ENCODE data around the gene CIBAR2. TPM values are rescaled to one million over a fixed set of nuclear protein-coding genes. Genes with fewer than 3 reads are reported as not detected.

CIBAR2 gene
- total RNA-seq = not detected

DNA sequence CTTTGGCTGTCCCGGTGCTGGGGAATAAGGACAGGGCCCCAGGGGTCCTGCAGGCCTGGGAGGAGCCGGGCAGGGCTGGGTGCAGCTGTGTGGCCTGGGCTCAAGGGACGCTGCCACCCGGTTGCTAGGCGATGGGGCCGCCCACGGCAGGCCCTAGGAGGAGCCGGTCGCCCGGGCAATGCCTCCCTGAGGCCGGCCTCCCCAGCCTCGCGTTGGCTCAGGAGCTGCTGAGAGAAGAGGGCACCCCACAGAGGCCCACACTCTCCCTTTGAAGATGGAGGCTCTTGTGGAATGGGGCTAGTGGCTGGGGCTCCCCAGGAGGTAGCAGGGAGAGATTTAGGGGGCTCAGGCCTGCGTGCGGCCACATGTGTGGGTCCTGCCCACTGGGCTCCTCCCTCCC is at the start of gene CIBAR2:
TSS of gene CIBAR2 (minus strand) at position 109 of the 400 bp plus-strand sequence. CDS start 120 bp downstream, outside the sequence.
- no peaks in the 10 kb centered on the region for H3K36me3 Mint-ChIP-seq (ENCODE audit: low read depth)
- no peak within 1 kb of the TSS for H3K27ac Mint-ChIP-seq
- ChIA-PET CTCF (interaction anchor here (0.6 to 1.8 kb wide), 7 partner anchors 8 to 205 kb away, joined by 3 to 5 read pairs (median 3); no protein-coding TSS in a partner anchor), POLR2A (no interaction called here)
- DNase-seq = no peak
- H3K4me3 Mint-ChIP-seq = no peak within 1 kb of the TSS
- H3K9me3 Mint-ChIP-seq (ENCODE audit: low read depth) = no peaks in the 10 kb centered on the region
- no peaks in the 10 kb centered on the region for H3K27me3 Mint-ChIP-seq
- intact Hi-C loops (cut with DNase I, micrococcal nuclease) = loop anchor here (10.0 kb wide), 2 partner anchors 132 to 502 kb away; partner anchors contain the start of gene GSE1 (in 1 of the 2)
- H3K4me1 Mint-ChIP-seq = peaks cover 7% of the 10 kb centered on the region
- no peak for ATAC-seq

DNA sequence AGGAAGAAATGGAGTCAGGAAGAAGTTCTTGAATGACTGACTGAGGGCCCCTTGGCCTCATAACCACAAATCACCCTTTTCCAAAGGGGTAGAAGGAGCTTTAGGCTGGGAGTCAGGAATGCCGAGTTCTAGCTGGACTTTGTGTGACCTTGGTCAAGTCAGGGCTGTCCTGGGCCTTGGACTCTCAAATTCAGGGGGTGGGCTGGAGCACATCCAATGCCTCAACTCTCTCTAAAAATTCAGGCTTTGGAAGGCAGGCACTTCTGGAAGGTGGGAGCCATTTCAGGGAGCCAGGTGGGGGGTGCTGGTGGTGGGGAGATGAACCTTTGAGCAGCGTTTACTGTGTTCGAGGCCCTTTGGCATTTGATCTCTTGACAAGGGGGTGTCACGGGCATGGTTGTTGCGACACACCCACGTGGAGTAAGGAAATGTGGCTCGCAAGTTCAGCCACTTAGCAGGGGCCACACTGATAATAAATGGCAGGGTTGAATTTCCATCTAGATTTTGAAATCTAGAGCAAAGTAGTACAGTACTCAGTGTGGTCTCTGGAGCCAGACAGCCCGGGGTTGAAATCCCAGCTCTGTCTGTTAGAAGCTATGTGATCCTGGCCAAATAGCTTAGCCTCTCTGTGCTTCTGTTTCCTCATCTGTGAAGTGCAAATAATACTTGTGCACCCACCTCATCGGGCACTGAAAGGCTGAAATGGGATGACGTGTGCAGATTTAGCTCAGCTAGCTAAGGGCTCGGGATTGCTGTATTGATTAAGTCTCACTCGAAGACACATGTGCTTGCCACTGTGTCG is 47.1 kb upstream of the CIBAR2 start:
- H3K4me3 Mint-ChIP-seq = no peak overlapping the region
- intact Hi-C loops (cut with DNase I, micrococcal nuclease) = no loop called here
- H3K27ac Mint-ChIP-seq = no peak overlapping the region
- no peaks in the 10 kb centered on the region for H3K9me3 Mint-ChIP-seq (ENCODE audit: low read depth)
- H3K27me3 Mint-ChIP-seq = no peaks in the 10 kb centered on the region
- no peak for DNase-seq
- no peaks in the 10 kb centered on the region for H3K36me3 Mint-ChIP-seq (ENCODE audit: low read depth)
- no peak for ATAC-seq
- H3K4me1 Mint-ChIP-seq = peaks cover 15% of the 10 kb centered on the region
- ChIA-PET POLR2A (no interaction called here), CTCF (interaction anchor here (0.6 to 2.2 kb wide), 5 partner anchors 11 to 579 kb away, joined by 3 to 7 read pairs (median 4); no protein-coding TSS in a partner anchor)

DNA sequence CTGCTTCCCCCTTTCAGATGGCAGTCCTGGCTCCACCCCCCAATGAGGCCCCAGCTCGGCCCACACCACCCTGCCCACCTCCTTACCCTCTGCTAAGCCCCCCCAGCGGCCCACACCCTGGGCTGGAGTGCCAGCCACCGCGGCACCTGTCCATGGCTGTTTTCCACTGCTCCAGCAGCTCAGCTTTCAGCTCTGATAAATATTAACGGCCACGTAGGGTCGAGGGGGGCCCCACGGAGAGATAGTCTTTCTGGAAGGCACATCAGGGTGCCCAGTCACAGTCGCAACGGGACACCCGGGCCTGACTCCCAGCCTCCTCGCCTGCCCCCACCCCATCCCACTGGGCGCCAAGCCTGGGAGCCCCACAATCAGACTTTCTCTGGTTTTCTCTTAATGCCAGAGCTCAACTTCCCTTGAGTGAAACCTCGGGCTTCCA is 46.5 kb upstream of the CIBAR2 start:
- no peak overlapping the region for H3K4me3 Mint-ChIP-seq
- H3K27ac Mint-ChIP-seq = no peak overlapping the region
- ChIA-PET CTCF (interaction anchor here (0.6 to 2.2 kb wide), 4 partner anchors 10 to 578 kb away, joined by 3 to 7 read pairs (median 4); no protein-coding TSS in a partner anchor), POLR2A (no interaction called here)
- intact Hi-C loops (cut with DNase I, micrococcal nuclease) = no loop called here
- no peaks in the 10 kb centered on the region for H3K9me3 Mint-ChIP-seq (ENCODE audit: low read depth)
- H3K27me3 Mint-ChIP-seq = no peaks in the 10 kb centered on the region
- DNase-seq = no peak
- no peaks in the 10 kb centered on the region for H3K36me3 Mint-ChIP-seq (ENCODE audit: low read depth)
- peaks cover 15% of the 10 kb centered on the region for H3K4me1 Mint-ChIP-seq
- no peak for ATAC-seq

DNA sequence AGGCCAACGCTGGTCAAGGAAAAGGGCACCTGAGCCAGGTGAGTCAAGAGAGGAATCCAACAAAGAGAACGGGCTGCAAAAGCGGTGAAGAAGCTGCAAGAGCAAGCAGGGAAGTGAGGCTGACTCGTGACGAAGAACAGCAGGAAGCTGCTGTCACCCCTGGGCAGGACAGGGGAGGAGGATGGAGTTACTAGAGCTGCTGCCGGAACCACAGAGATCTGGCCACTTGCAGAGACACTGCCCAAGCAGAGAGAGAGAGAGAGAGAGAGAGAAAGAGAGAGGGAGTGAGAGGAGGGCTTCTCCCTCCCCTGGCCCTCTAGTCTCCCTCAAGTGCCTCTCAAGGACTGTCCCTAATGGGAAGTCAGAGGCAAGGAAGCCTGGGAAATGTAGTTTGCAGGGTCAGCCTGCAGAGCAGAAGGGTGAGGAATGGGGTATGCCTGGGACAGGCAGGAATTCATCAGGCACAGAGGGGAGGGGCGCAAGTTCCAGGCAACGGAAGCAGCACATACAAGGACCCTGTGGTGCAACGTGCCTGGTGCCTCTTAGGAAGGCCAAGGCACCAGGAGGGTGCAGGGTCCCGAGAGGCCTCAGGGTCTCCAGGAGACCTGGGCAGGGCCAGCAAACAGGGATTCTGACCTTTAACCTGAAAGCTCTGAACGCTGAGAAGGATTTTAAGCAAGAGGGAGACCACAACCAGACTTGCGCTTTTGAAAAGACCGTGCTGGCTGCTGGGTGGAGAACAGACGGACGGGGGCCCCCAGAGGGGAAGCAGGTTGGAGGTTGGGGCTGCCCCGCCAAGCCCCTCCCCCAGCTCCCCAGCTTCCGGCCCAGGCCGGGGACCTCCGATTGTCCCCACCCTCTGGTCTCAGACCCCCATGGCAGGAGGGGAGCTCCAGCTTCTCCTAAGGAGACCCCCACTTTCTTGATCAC is 45.8 kb upstream of the CIBAR2 start:
- Mint-ChIP-seq H3K27me3 (no peaks in the 10 kb centered on the region), H3K4me3 (peak overlapping the region; percentile 53), H3K27ac (peak overlapping the region; percentile 82), H3K4me1 (peaks cover 15% of the 10 kb centered on the region), H3K36me3 (ENCODE audit: low read depth) (no peaks in the 10 kb centered on the region), H3K9me3 (ENCODE audit: low read depth) (no peaks in the 10 kb centered on the region)
- POLR2A ChIA-PET = no interaction called here
- ATAC-seq (peak; percentile 87), DNase-seq (peak; percentile 54)
- intact Hi-C loops (cut with DNase I, micrococcal nuclease) = no loop called here
- CTCF ChIA-PET = interaction anchor here (1.8 to 2.2 kb wide), 3 partner anchors 10 to 172 kb away, joined by 4 to 7 read pairs (median 5); no protein-coding TSS in a partner anchor

DNA sequence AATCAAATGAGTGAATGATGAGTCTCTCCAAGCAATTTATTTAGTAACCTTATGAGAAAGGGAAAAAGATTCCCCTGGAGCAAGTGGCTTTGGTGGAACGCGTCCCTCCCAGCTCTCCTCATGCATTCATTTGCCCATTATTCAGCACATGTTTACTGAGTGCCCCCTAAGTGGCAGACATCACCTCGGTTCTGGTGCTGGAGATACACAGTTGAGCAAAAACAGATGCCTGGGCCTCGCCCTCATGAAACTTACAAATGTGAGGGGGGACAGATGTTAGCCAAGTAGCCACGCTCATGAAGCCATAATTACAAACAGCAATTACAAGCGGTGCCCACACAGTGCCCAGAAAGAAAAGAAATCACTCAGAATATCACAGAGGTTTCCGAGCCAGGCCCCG is 45.1 kb upstream of the CIBAR2 start:
- Mint-ChIP-seq H3K36me3 (ENCODE audit: low read depth) (no peaks in the 10 kb centered on the region), H3K27me3 (no peaks in the 10 kb centered on the region), H3K9me3 (ENCODE audit: low read depth) (no peaks in the 10 kb centered on the region), H3K27ac (peak overlapping the region; percentile 82), H3K4me1 (peaks cover 15% of the 10 kb centered on the region), H3K4me3 (peak overlapping the region; percentile 53)
- ATAC-seq (peak; percentile 21), DNase-seq (no peak)
- POLR2A ChIA-PET = no interaction called here
- intact Hi-C loops (cut with DNase I, micrococcal nuclease) = no loop called here
- CTCF ChIA-PET = no interaction called here

DNA sequence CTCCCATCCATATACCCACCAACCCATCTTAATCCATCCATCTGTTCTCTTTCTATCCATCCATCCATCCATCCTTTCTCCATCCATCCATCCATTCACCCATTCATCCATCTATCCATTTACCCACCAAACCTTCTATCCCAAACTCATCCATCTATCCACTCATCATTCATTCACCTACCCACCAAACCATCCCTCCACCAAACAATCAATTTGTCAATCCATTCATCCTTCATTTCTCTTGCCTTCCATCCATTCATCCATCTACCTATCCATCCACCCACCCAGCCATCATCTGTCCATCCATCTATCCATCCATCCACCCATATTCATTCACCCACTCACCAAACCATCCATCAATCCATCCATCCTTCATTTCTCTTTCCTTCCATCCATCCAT is 44.6 kb upstream of the CIBAR2 start:
- DNase-seq (no peak), ATAC-seq (no peak)
- intact Hi-C loops (cut with DNase I, micrococcal nuclease) = no loop called here
- H3K4me3 Mint-ChIP-seq = no peak overlapping the region
- no peaks in the 10 kb centered on the region for H3K9me3 Mint-ChIP-seq (ENCODE audit: low read depth)
- H3K27ac Mint-ChIP-seq = no peak overlapping the region
- H3K27me3 Mint-ChIP-seq = no peaks in the 10 kb centered on the region
- ChIA-PET CTCF (no interaction called here), POLR2A (no interaction called here)
- H3K36me3 Mint-ChIP-seq (ENCODE audit: low read depth) = no peaks in the 10 kb centered on the region
- peaks cover 15% of the 10 kb centered on the region for H3K4me1 Mint-ChIP-seq

DNA sequence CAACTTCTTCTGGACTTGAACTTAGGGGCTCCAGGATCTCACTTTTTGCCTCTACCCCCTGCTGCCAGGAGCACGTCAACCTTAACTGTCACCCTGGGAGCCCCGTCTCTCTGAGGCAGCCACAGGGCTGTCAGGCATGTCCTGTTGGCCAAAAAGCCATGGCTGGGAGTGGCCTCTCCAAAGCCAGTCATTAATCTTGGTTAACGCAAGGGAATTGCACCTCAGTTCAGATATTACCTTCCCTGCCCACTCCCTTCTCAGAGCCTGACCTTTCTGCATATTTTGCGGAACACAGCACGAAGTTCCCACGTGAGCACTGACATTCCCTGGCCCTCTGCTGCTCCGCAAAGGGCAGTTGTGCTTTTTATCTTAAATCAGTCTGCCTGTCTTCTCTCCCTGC is 44.2 kb upstream of the CIBAR2 start:
- no peak for DNase-seq
- peaks cover 15% of the 10 kb centered on the region for H3K4me1 Mint-ChIP-seq
- H3K9me3 Mint-ChIP-seq (ENCODE audit: low read depth) = no peaks in the 10 kb centered on the region
- ChIA-PET POLR2A (no interaction called here), CTCF (no interaction called here)
- H3K36me3 Mint-ChIP-seq (ENCODE audit: low read depth) = no peaks in the 10 kb centered on the region
- intact Hi-C loops (cut with DNase I, micrococcal nuclease) = no loop called here
- no peaks in the 10 kb centered on the region for H3K27me3 Mint-ChIP-seq
- H3K4me3 Mint-ChIP-seq = no peak overlapping the region
- no peak for ATAC-seq
- H3K27ac Mint-ChIP-seq = no peak overlapping the region

DNA sequence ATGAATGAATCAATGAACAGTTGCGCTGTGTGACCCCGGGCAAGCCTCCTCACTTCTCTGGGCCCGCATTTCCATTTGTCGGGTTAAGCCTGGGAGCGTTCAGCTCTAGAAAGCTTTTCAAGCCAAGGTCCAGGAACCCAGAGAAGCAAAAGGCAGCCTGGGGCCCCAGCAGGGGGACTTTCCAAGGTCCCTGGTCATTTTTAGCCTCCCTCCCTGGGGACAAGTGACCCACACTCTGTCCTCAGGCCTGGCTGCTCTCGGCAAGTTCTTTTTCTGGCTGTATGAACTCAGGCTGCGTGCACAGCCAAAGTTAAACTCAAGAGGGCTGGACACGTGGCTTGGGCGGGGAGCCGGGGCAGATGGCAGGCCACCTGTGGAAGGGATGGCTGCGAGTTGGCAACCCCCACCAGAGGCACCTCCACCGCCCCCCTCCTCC is 41.4 kb upstream of the CIBAR2 start:
- Mint-ChIP-seq H3K4me1 (peaks cover 15% of the 10 kb centered on the region), H3K4me3 (no peak overlapping the region), H3K36me3 (ENCODE audit: low read depth) (no peaks in the 10 kb centered on the region), H3K27me3 (no peaks in the 10 kb centered on the region), H3K27ac (no peak overlapping the region), H3K9me3 (ENCODE audit: low read depth) (no peaks in the 10 kb centered on the region)
- ChIA-PET POLR2A (no interaction called here), CTCF (interaction anchor here (0.6 kb wide), 2 partner anchors 99 to 318 kb away, joined by 3 read pairs; no protein-coding TSS in a partner anchor)
- ATAC-seq = no peak
- no peak for DNase-seq
- intact Hi-C loops (cut with DNase I, micrococcal nuclease) = no loop called here

DNA sequence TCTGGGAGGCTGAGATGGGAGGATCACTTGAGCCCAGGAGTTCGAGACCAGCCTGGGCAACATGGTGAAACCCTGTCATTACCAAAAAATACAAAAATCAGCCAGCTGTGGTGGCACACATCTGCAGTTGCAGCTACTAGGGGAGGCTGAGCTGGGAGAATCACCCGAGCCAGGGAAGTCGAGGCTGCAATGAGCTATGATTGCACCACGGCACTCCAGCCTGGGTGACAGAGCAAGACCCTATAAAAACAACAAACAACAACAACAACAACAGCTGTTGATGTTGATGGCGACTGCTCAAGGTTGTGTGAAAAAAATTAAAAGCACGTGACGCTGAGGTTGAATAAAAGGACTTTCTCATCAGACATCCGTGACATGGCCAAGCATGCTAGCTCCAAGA is 40.8 kb upstream of the CIBAR2 start:
- intact Hi-C loops (cut with DNase I, micrococcal nuclease) = no loop called here
- Mint-ChIP-seq H3K36me3 (ENCODE audit: low read depth) (no peaks in the 10 kb centered on the region), H3K9me3 (ENCODE audit: low read depth) (no peaks in the 10 kb centered on the region), H3K27ac (no peak overlapping the region), H3K4me1 (peaks cover 12% of the 10 kb centered on the region), H3K4me3 (no peak overlapping the region), H3K27me3 (no peaks in the 10 kb centered on the region)
- ChIA-PET POLR2A (no interaction called here), CTCF (interaction anchor here (0.6 kb wide), 1 partner anchor 318 kb away, joined by 3 read pairs; no protein-coding TSS in a partner anchor)
- ATAC-seq (no peak), DNase-seq (no peak)

DNA sequence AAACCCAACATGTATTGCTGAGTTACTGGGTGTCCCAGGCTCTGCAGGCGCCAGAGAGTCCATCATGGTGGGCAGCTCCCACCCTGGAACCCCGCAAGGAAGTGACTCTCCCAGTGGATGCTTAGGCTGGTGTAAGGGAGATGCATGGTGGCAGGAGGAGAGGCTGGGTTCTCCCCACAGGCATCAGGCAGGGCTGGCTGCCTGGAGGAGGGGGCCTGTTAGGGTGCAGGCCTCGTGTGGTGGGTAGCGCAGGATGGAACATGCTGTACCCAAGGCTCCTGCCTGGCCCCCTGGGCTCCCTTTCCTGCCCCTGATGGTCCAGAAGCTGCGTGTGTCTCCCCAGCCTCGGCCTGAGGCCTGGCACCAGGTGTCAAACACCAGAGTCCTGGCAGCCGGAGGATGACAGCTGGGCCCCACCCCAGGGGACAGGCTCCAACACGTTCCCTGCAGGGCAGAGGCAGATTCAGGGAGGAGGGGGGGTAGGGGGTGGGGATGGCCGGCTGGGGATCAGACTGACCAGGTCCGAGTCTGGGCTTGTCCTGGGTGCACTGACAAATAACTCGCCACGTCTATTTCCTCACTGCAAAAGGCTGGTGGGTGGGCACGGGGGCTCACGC is 40.2 kb upstream of the CIBAR2 start:
- Mint-ChIP-seq H3K4me3 (no peak overlapping the region), H3K9me3 (ENCODE audit: low read depth) (no peaks in the 10 kb centered on the region), H3K36me3 (ENCODE audit: low read depth) (no peaks in the 10 kb centered on the region), H3K27me3 (no peaks in the 10 kb centered on the region), H3K27ac (no peak overlapping the region), H3K4me1 (peaks cover 7% of the 10 kb centered on the region)
- CTCF ChIA-PET = no interaction called here
- intact Hi-C loops (cut with DNase I, micrococcal nuclease) = no loop called here
- ATAC-seq = no peak
- DNase-seq = no peak
- POLR2A ChIA-PET = no interaction called here

Data from activated CD4-positive, alpha-beta T cell treated with anti-CD3 and anti-CD28 coated beads for 36 hours (primary cell).